T47D (cell line): ENCODE data around the gene CLDND1.
A peak's percentile ranks its signal among the peaks of the same experiment; 100 is the strongest.

Source experiments
- DNase-seq, 2 experiments: peaks; one replicate each; pipeline versions ENCODE4 v3.0.0 to v3.0.0-alpha.2; 2011 to 2012; ENCODE audit warnings: low read depth in 1 of 2, low spot score in 1 of 2
- JUND ChIP-seq: IDR thresholded peaks from 2 replicates; pipeline ENCODE4 v1.6.1; 2012; ENCODE audit warnings: low read depth
- in situ Hi-C: cut with HindIII; loops from 2 replicates; pipeline ENCODE4 v1.10.0; 2016; ENCODE audit warnings: low sequenced_read_pairs, low pct_unique_long_range_greater_than_20kb

CLDND1 gene

GRCh38 chr3:98521897-98522543 lies 682 bp downstream of the CLDND1 start:
- peak; percentile 32 to 67 for DNase-seq
- no peak for TF ChIP-seq JUND
- in situ Hi-C loops = no loop called here

- no peak for TF ChIP-seq JUND
- in situ Hi-C loops = no loop called here
- no peak for DNase-seq
Observed at GRCh38 chr3:98519351-98519750, 3.4 kb downstream of the CLDND1 start.

GRCh38 chr3:98518816-98519215 lies 3.9 kb downstream of the CLDND1 start:
- no peak for TF ChIP-seq JUND
- in situ Hi-C loops = no loop called here
- DNase-seq = no peak

- no peak for DNase-seq
- TF ChIP-seq JUND = no peak
- in situ Hi-C loops = no loop called here
Observed at GRCh38 chr3:98514948-98515347, 7.8 kb downstream of the CLDND1 start.

GRCh38 chr3:98513736-98514135 lies 9.0 kb downstream of the CLDND1 start:
- no peak for TF ChIP-seq JUND
- no peak for DNase-seq
- in situ Hi-C loops = no loop called here

- in situ Hi-C loops = no loop called here
- DNase-seq = no peak
- no peak for TF ChIP-seq JUND
Observed at GRCh38 chr3:98513091-98513511, 9.6 kb downstream of the CLDND1 start.

GRCh38 chr3:98512576-98512975 lies 10.1 kb downstream of the CLDND1 start:
- TF ChIP-seq JUND = no peak
- no peak for DNase-seq
- in situ Hi-C loops = no loop called here

- no peak for TF ChIP-seq JUND
- DNase-seq = no peak
- in situ Hi-C loops = no loop called here
Observed at GRCh38 chr3:98508582-98508981, 14.1 kb downstream of the CLDND1 start.

- in situ Hi-C loops = no loop called here
- no peak for TF ChIP-seq JUND
- DNase-seq = no peak
Observed at GRCh38 chr3:98504539-98504938, 18.2 kb downstream of the CLDND1 start.

GRCh38 chr3:98501863-98502576 lies 20.7 kb downstream of the CLDND1 start:
- in situ Hi-C loops = no loop called here
- no peak for TF ChIP-seq JUND
- DNase-seq = no peak

GRCh38 chr3:98501270-98501669 lies 21.4 kb downstream of the CLDND1 start:
- in situ Hi-C loops = no loop called here
- DNase-seq = no peak
- no peak for TF ChIP-seq JUND

GRCh38 chr3:98500019-98500418 lies 22.7 kb downstream of the CLDND1 start:
- DNase-seq = no peak
- TF ChIP-seq JUND = no peak
- in situ Hi-C loops = no loop called here

GRCh38 chr3:98497381-98497780 lies 25.3 kb downstream of the CLDND1 start, which contains the start of gene OR5K2:
OR5K2 (plus strand) TSS chr3:98497681; CDS start chr3:98497681, 0 bp downstream.
- no peak for DNase-seq
- no peak for TF ChIP-seq JUND
- in situ Hi-C loops = no loop called here
